OCI-LY3 (cell line): ENCODE data around the gene CHN2.

Experiments used
- H2AFZ ChIP-seq: fragments of 200-600, 300-600 bp; shearing (Covaris generic); 2 replicates; pipeline ENCODE4 v1.6.0; 2014; ENCODE audit warnings: antibody characterized with exemption, low read depth, low read length
- H3K27ac ChIP-seq: fragments of 200-600, 300-600 bp; sonication (generic); 2 replicates; pipeline ENCODE4 v1.5.1; 2014; ENCODE audit warnings: mild to moderate bottlenecking, low read length, moderate library complexity, mixed read lengths
- H3K27me3 ChIP-seq: fragments of 200-600, 300-600 bp; sonication (generic); 2 replicates; pipeline ENCODE4 v1.6.1; 2014; ENCODE audit warnings: low read depth, low read length, mixed read lengths
- H3K36me3 ChIP-seq: fragments of 200-600, 300-600 bp; sonication (generic); replicated peaks from 2 replicates; pipeline ENCODE3; 2014; ENCODE audit warnings: low read depth, low read length, mixed read lengths
- H3K4me1 ChIP-seq: fragments of 300-600, 200-600 bp; sonication (generic); 2 replicates; pipeline ENCODE4 v1.6.1; 2014; ENCODE audit warnings: low read length, mixed read lengths
- H3K4me2 ChIP-seq: fragments of 200-600, 300-600 bp; sonication (generic); 2 replicates; pipeline ENCODE4 v1.6.1; 2014; ENCODE audit warnings: low read length, mixed read lengths
- H3K4me3 ChIP-seq: fragments of 300-600, 200-600 bp; sonication (generic); 2 replicates; pipeline ENCODE4 v1.5.1; 2014; ENCODE audit warnings: antibody characterized with exemption, mild to moderate bottlenecking, low read length, moderate library complexity
- H3K79me2 ChIP-seq: fragments of 300-600, 200-600 bp; shearing (Covaris generic); 2 replicates; pipeline ENCODE4 v1.6.1; 2014; ENCODE audit warnings: mild to moderate bottlenecking, low read length, mixed read lengths
- H3K9ac ChIP-seq: fragments of 300-600, 200-600 bp; shearing (Covaris generic); 2 replicates; pipeline ENCODE4 v1.6.0; 2014; ENCODE audit warnings: mild to moderate bottlenecking, low read length, moderate library complexity
- H3K9me3 ChIP-seq: fragments of 200-600, 300-600 bp; shearing (Covaris generic); 2 replicates; pipeline ENCODE4 v1.6.1; 2014; ENCODE audit warnings: low read length, mixed read lengths; ENCODE audit not compliant: insufficient read depth
- H4K20me1 ChIP-seq: fragments of 200-600, 300-600 bp; sonication (generic); 2 replicates; pipeline ENCODE4 v1.6.1; 2016; ENCODE audit warnings: low read length, mixed read lengths; ENCODE audit not compliant: insufficient read depth
- EZH2phosphoT487 ChIP-seq: fragments of 200-600 bp; shearing (Covaris generic); IDR thresholded peaks from 2 replicates; pipeline ENCODE4 v1.6.1; 2018; ENCODE audit warnings: antibody characterized with exemption, mixed run types, low read depth
- TF ChIP-seq, protein P1 (sequence below): fragments of 200-600, 300-600 bp; sonication (generic); IDR thresholded peaks from 2 replicates; pipeline ENCODE4 v1.5.1; 2014; ENCODE audit warnings: antibody characterized with exemption, low read length, low read depth

CHN2 gene

DNA sequence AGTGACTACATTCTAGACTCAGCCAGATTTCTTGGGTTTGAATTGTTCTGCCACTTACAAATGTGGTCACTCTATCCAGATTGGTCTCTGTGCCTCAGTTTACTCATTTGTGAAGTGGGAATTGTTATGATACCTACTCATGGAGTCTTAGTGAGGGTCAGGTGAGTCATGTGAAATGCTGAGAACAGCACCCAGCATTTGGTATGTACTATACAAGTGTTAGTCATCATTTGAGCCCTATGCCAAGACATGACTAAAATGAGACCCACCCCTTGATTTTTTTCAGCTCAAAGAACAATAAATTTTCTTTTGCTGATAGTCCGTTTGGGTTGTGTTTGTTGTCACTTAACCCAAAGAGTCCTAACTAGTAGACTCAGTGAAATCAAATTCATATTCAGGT, 92.8 kb downstream of the CHN2 start:
- Histone ChIP-seq H3K79me2 (no peaks in the 10 kb centered on the region), H3K4me3 (no peak overlapping the region), H3K36me3 (no peaks in the 10 kb centered on the region), H3K4me2 (no peak overlapping the region), H3K27me3 (peaks cover 68% of the 10 kb centered on the region), H3K9me3 (no peaks in the 10 kb centered on the region), H3K9ac (no peak overlapping the region), H3K4me1 (peaks cover 77% of the 10 kb centered on the region), H3K27ac (no peak overlapping the region), H4K20me1 (no peaks in the 10 kb centered on the region), H2AFZ (no peak overlapping the region)
- TF ChIP-seq, protein P1, sequence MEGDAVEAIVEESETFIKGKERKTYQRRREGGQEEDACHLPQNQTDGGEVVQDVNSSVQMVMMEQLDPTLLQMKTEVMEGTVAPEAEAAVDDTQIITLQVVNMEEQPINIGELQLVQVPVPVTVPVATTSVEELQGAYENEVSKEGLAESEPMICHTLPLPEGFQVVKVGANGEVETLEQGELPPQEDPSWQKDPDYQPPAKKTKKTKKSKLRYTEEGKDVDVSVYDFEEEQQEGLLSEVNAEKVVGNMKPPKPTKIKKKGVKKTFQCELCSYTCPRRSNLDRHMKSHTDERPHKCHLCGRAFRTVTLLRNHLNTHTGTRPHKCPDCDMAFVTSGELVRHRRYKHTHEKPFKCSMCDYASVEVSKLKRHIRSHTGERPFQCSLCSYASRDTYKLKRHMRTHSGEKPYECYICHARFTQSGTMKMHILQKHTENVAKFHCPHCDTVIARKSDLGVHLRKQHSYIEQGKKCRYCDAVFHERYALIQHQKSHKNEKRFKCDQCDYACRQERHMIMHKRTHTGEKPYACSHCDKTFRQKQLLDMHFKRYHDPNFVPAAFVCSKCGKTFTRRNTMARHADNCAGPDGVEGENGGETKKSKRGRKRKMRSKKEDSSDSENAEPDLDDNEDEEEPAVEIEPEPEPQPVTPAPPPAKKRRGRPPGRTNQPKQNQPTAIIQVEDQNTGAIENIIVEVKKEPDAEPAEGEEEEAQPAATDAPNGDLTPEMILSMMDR, result no peak

DNA sequence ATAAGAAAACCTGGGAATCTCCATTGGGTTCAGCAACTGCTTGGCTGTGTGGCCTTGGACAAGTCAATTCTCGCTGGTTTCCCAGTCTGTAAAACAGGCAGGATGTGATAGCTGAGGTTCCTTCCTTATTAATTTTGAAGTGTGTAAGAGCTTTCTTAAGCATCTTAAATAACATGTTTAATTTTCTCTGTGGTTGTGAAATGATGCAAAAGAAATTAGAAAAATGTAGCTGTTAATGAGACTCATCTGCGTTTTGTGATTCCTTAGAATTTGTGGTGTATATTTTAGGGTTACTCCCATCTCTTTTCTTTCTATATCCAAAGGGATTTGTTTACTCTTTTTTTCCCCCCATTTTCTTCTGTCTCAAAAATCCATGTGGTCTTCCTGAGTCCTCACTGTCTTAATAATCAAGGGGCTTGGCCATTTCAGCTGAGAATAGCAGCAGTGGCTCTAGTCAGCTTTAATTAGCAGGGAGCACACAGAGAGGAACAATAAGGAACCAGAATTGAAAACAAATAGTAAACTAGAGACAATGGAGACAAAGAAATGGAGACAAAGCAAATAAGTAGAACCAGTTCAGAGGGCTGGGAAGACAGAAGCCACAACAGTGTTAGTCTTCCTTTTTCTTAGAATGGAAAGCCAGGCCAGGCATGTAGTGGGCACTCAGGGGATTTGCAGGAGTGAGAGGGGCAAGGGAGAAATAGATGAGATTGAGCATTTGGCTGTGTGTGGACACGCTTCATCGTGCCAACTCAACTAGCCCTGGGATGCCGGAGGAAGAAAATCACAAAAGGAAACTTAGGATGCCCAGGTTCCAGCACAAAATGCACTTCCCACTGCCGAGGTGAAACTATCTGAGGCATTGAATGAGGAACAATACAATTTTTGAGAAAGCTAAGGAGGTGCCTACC, 93.9 kb downstream of the CHN2 start:
- H3K27me3 ChIP-seq, result peaks cover 68% of the 10 kb centered on the region
- peak overlapping the region; percentile 100 for H3K4me2 ChIP-seq
- peaks cover 68% of the 10 kb centered on the region for H3K4me1 ChIP-seq
- H3K36me3 ChIP-seq, result no peaks in the 10 kb centered on the region
- no peak overlapping the region for H2AFZ ChIP-seq
- H3K79me2 ChIP-seq, result no peaks in the 10 kb centered on the region
- H3K9ac ChIP-seq, result no peak overlapping the region
- no peaks in the 10 kb centered on the region for H3K9me3 ChIP-seq
- H3K4me3 ChIP-seq, result peak overlapping the region; percentile 80
- H3K27ac ChIP-seq, result peak overlapping the region; percentile 95
- TF ChIP-seq, protein P1, result no peak
- no peak for TF ChIP-seq EZH2phosphoT487
- H4K20me1 ChIP-seq, result no peaks in the 10 kb centered on the region

- Histone ChIP-seq H3K9me3 (no peaks in the 10 kb centered on the region), H3K79me2 (no peaks in the 10 kb centered on the region), H3K4me1 (peaks cover 65% of the 10 kb centered on the region), H4K20me1 (no peaks in the 10 kb centered on the region), H3K27ac (peak overlapping the region; percentile 95), H2AFZ (no peak overlapping the region), H3K9ac (peak overlapping the region; percentile 79), H3K36me3 (no peaks in the 10 kb centered on the region), H3K27me3 (peaks cover 64% of the 10 kb centered on the region), H3K4me2 (peak overlapping the region; percentile 100), H3K4me3 (peak overlapping the region; percentile 80)
- TF ChIP-seq, protein P1, result no peak
- peak; percentile 54; the same call in 1 of the 2 replicates for TF ChIP-seq EZH2phosphoT487
Measured at GRCh38 chr7:29289156-29290021, 94.8 kb downstream of the CHN2 start.

DNA sequence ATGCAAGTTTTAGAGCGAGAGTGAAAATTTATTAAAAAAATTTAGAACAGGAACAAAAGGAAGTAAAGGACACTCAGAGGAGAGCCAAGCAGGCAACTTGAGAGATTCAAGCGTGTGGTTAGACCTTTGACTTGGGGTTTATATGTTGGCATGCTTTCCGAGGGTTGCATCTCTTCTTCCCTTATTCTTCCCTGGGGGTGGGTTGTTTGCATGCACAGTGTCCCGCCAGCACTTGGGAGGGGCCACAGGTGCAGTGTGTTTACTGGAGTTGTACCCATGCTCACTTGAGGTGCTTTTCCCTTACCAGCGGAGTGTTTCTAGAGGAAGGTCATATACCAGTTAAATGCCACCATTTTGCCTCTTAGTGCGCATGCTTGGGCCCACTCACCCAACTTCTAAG, 96.3 kb downstream of the CHN2 start:
- no peak overlapping the region for H3K9ac ChIP-seq
- H3K27me3 ChIP-seq, result peaks cover 52% of the 10 kb centered on the region
- no peak for TF ChIP-seq EZH2phosphoT487
- TF ChIP-seq, protein P1, result no peak
- H3K36me3 ChIP-seq, result no peaks in the 10 kb centered on the region
- peak overlapping the region; percentile 46 for H3K4me3 ChIP-seq
- H2AFZ ChIP-seq, result no peak overlapping the region
- H4K20me1 ChIP-seq, result no peaks in the 10 kb centered on the region
- no peak overlapping the region for H3K27ac ChIP-seq
- peak overlapping the region; percentile 76 for H3K4me2 ChIP-seq
- peaks cover 51% of the 10 kb centered on the region for H3K4me1 ChIP-seq
- H3K79me2 ChIP-seq, result no peaks in the 10 kb centered on the region
- no peaks in the 10 kb centered on the region for H3K9me3 ChIP-seq
